Endothelial cell of umbilical vein (primary cell): ENCODE data around the gene OSER1. TPM values are rescaled to one million over a fixed set of nuclear protein-coding genes. Genes with fewer than 3 reads are reported as not detected.

ENCODE experiments used
- BruUV-seq: library from RNA; stranded (reverse); fragments of 400-500 nt; replicated peaks from 2 replicates; lab custom pipeline; 2021; lab: Mats Ljungman, UMichigan
- CTCF ChIA-PET: fragments of 300-600, 350-600 bp; sonication (Branson Sonifier 250); formaldehyde crosslinking; loops from one replicate; lab custom pipeline; 2021; ENCODE audit warnings: antibody characterized with exemption, inconsistent platforms; lab: Charles Lee
- POLR2A ChIA-PET: fragments of 300-600, 350-600 bp; sonication (Branson Sonifier 250); formaldehyde crosslinking; loops from one replicate; lab custom pipeline; 2021; ENCODE audit warnings: antibody characterized with exemption, inconsistent platforms; lab: Charles Lee
- DNase-seq: peaks from one replicate; pipeline ENCODE4 v3.0.0-alpha.2; 2011; ENCODE audit warnings: low read depth, low spot score
- FAIRE-seq: peaks from 2 replicates; lab custom pipeline; 2011; peaks lifted over from hg19 to GRCh38; lab: Jason Lieb, UNC
- H2AFZ ChIP-seq: 2 replicates; pipeline ENCODE4 v1.6.0; 2012; ENCODE audit warnings: low read depth, low read length, control low read depth, inconsistent platforms
- H3K27ac ChIP-seq: 2 replicates; pipeline ENCODE4 v1.5.1; 2011; ENCODE audit warnings: low read depth, mild to moderate bottlenecking, control low read depth, low read length, moderate library complexity; ENCODE audit not compliant: insufficient read depth
- H3K27me3 ChIP-seq, 2 experiments: 2 replicates each; pipeline versions ENCODE4 v1.6.0 to v1.6.1; 2011; ENCODE audit warnings: low read length in 2 of 2, mixed read lengths in 1 of 2; ENCODE audit not compliant: control insufficient read depth in 2 of 2, insufficient read depth in 2 of 2
- H3K36me3 ChIP-seq, 2 experiments: 2 replicates in 1 of 2; 3 replicates in 1 of 2; pipeline ENCODE4 v1.5.1; 2011; ENCODE audit warnings: low read length in 2 of 2, mild to moderate bottlenecking in 1 of 2, moderate library complexity in 1 of 2; ENCODE audit not compliant: control insufficient read depth in 2 of 2, insufficient read depth in 2 of 2; ENCODE audit errors: extremely low read depth in 1 of 2
- H3K4me1 ChIP-seq: 3 replicates; pipeline ENCODE4 v1.5.1; 2011; ENCODE audit warnings: mild to moderate bottlenecking, low read length; ENCODE audit not compliant: control insufficient read depth, insufficient read depth; ENCODE audit errors: extremely low read depth
- H3K4me2 ChIP-seq: 2 replicates; pipeline ENCODE4 v1.6.1; 2011; ENCODE audit warnings: low read length, control low read depth, mixed read lengths; ENCODE audit not compliant: insufficient read depth
- H3K4me3 ChIP-seq, 3 experiments: fragments of 200-600 bp in 1 of 3; sonication (generic), shearing (Covaris generic) in 1 of 3; replicated peaks in 1 of 3; 2 replicates each; pipeline ENCODE4 v1.5.1; 2011 to 2016; ENCODE audit warnings: control low read depth in 3 of 3, low read length in 3 of 3, mild to moderate bottlenecking in 2 of 3, inconsistent platforms in 1 of 3, low read depth in 1 of 3, moderate library complexity in 1 of 3; ENCODE audit not compliant: insufficient read depth in 1 of 3
- H3K79me2 ChIP-seq: 2 replicates; pipeline ENCODE4 v1.6.0; 2012; ENCODE audit warnings: low read length, inconsistent platforms; ENCODE audit not compliant: control insufficient read depth, insufficient read depth
- H3K9ac ChIP-seq: replicated peaks from 2 replicates; pipeline ENCODE3; 2011; ENCODE audit warnings: low read length, control low read depth; ENCODE audit not compliant: insufficient read depth; ENCODE audit errors: extremely low read depth
- H3K9me1 ChIP-seq: replicated peaks from 3 replicates; pipeline ENCODE4 v1.6.0; 2011; ENCODE audit warnings: mild to moderate bottlenecking, low read length; ENCODE audit not compliant: control insufficient read depth, insufficient read depth; ENCODE audit errors: extremely low read depth
- H3K9me3 ChIP-seq: replicated peaks from 2 replicates; pipeline ENCODE4 v1.5.1; 2012; ENCODE audit warnings: low read length, inconsistent platforms; ENCODE audit not compliant: control insufficient read depth, insufficient read depth
- H4K20me1 ChIP-seq: replicated peaks from 2 replicates; pipeline ENCODE3; 2011; ENCODE audit warnings: mild to moderate bottlenecking, low read length; ENCODE audit not compliant: control insufficient read depth, insufficient read depth; ENCODE audit errors: extremely low read depth
- CTCF ChIP-seq, 2 donors: IDR thresholded peaks; 1 replicate in 1 of 2; 2 replicates in 1 of 2; pipeline ENCODE4 v1.5.1; 2011; ENCODE audit warnings: low read length in 2 of 2, mild to moderate bottlenecking in 2 of 2, moderate library complexity in 2 of 2, control low read depth in 1 of 2, inconsistent platforms in 1 of 2, low read depth in 1 of 2; ENCODE audit not compliant: insufficient read depth in 1 of 2; ENCODE audit errors: extremely low read depth in 1 of 2
- EZH2 ChIP-seq: IDR thresholded peaks from 2 replicates; pipeline ENCODE4 v1.6.1; 2012; ENCODE audit warnings: borderline replicate concordance, low read depth, mild to moderate bottlenecking, moderate library complexity, low read length, inconsistent platforms; ENCODE audit not compliant: severe bottlenecking
- GATA2 ChIP-seq: IDR thresholded peaks from 2 replicates; pipeline ENCODE4 v1.7.0; 2011; ENCODE audit warnings: low read depth, mild to moderate bottlenecking, moderate library complexity, mixed read lengths, low read length; ENCODE audit not compliant: insufficient read length, insufficient read depth
- MYC ChIP-seq: IDR thresholded peaks from one replicate; pipeline ENCODE4 v1.6.1; 2011; ENCODE audit warnings: mild to moderate bottlenecking, low read depth, low read length
- dilution Hi-C: fragments of 300-500 bp; cut with MboI; formaldehyde crosslinking; loops from one replicate; pipeline ENCODE4 v1.15.0; 2019; ENCODE audit warnings: low sequenced_read_pairs; ENCODE audit not compliant: extremely low pct_ligation_motif_present
- intact Hi-C: fragments of 100-400 bp; cut with micrococcal nuclease; formaldehyde crosslinking; loops from one replicate; pipeline ENCODE4 v1.10.0; 2022
- polyA plus RNA-seq, 4 experiments: library from polyadenylated mRNA; depleted of rRNA in 3 of 4; stranded (reverse) in 3 of 4; unstranded in 1 of 4; fragments of >200 nt; gene quantifications; 2 replicates each; pipeline versions ENCODE4 v1.2.1 to v1.2.3, GENCODE V29; 2011 to 2012; ENCODE audit warnings: missing spikeins in 1 of 4
- total RNA-seq: library from RNA; stranded (reverse); gene quantifications from 2 replicates; pipeline ENCODE4 v1.2.3, GENCODE V29; 2021

The OSER1 gene
- total and polyA plus RNA-seq, 2 donors (not counting 3 experiments of a cell fraction or from before 2014, with no cell fraction given) = 30.8 to 36.0 TPM

DNA sequence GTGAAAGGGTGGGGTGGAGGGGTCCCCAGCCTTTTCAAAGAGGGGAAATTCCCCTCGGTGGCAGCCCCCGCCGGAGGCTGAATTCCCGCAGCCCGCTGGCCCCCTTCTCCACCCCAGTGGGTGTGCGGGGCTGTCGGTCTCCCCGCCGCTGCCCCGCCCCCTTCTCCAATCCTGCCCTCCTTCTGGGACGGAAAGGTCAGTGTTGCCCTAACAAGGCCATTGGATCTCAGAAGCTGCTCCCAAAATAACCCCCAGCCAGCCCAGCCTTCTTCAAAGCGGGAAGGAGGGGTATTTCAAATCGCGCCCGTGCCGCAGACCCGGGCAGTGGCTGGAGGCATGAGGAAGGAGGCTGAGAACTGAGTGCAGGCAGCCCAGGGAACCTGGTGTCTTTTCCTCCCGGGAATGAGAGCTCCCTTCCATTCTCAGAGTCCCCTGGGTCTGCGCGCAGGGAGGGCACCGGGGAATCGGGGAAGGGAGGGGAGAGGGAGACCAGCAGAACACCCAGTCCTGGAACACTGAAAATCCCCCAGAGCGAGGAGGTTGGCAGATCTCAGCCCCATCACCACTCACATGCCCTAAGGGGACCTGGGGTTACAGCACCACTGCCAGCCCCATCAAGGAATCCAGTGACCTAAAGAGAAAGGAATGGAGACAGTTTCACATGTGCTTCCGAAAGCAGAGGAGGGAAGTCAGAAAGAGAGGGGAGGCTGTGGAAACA, 23.4 kb downstream of the OSER1 start, which contains the start of gene JPH2:
TSS of gene JPH2 (minus strand) at position 135 of the 718 bp plus-strand sequence. CDS start 483 bp downstream, outside the sequence.
- H3K27me3 ChIP-seq = peaks cover 14 to 18% of the 10 kb centered on the region in 2 experiments
- CTCF ChIA-PET = interaction anchor here (0.8 to 7.0 kb wide), 6 partner anchors 11 to 738 kb away, joined by 3 to 423 read pairs (median 5); partner anchors contain the start of gene FITM2
- no peaks in the 10 kb centered on the region for H4K20me1 ChIP-seq
- dilution Hi-C loops = no loop called here
- no peaks in the 10 kb centered on the region for H3K9me3 ChIP-seq
- BruUV-seq = no TSS peak
- H2AFZ ChIP-seq = no peak within 1 kb of the TSS
- H3K9me1 ChIP-seq = no peaks in the 10 kb centered on the region
- no peak for TF ChIP-seq GATA2
- no peak for TF ChIP-seq CTCF (IDR thresholded peaks at IDR 0.05; ENCODE audit: extremely low read depth in 1 of 2, insufficient read depth in 1 of 2, low read depth in 1 of 2, low read length in 2 of 2)
- TF ChIP-seq MYC = no peak
- TF ChIP-seq EZH2 = peak; percentile 52
- POLR2A ChIA-PET = no interaction called here
- peak within 1 kb of the TSS; percentile 10 for H3K4me2 ChIP-seq
- no peak within 1 kb of the TSS for H3K4me3 ChIP-seq
- H3K79me2 ChIP-seq = no peaks in the 10 kb centered on the region
- FAIRE-seq (no peak), DNase-seq (no peak)
- H3K27ac ChIP-seq = no peak within 1 kb of the TSS
- peaks cover 3% of the 10 kb centered on the region for H3K4me1 ChIP-seq
- H3K36me3 ChIP-seq = no peaks in the 10 kb centered on the region
- intact Hi-C loops = no loop called here
- H3K9ac ChIP-seq = no peak within 1 kb of the TSS
